Small intestine (tissue), 7 donors: Measurements from ENCODE around the gene GPC3. TPM values are rescaled to one million over a fixed set of nuclear protein-coding genes. Genes with fewer than 3 reads are reported as not detected.
A peak's percentile ranks its signal among the peaks of the same experiment; 100 is the strongest.

Experiments used
- DNase-seq, 2 donors: peaks; one replicate each; pipeline versions ENCODE4 v3.0.0 to v3.0.0-alpha.2; 2013
- FAIRE-seq: peaks from 2 replicates; lab custom pipeline; 2012; peaks lifted over from hg19 to GRCh38; lab: Jason Lieb, UNC
- H3K27ac ChIP-seq, 3 donors: one replicate each; pipeline ENCODE4 v1.5.1; 2013; ENCODE audit warnings: low read length in 2 of 3, mild to moderate bottlenecking in 2 of 3, control low read depth in 1 of 3, inconsistent platforms in 1 of 3, low read depth in 1 of 3, moderate library complexity in 1 of 3
- H3K27me3 ChIP-seq, 3 donors: one replicate each; pipeline ENCODE4 v1.6.1; 2013; ENCODE audit warnings: low read length in 3 of 3, inconsistent platforms in 1 of 3; ENCODE audit not compliant: control insufficient read depth in 3 of 3, insufficient read depth in 3 of 3
- H3K36me3 ChIP-seq, 3 donors: one replicate each; pipeline ENCODE4 v1.6.1; 2013; ENCODE audit warnings: low read length in 3 of 3, inconsistent platforms in 1 of 3, low read depth in 1 of 3, mild to moderate bottlenecking in 1 of 3, moderate library complexity in 1 of 3; ENCODE audit not compliant: control insufficient read depth in 3 of 3, insufficient read depth in 2 of 3
- H3K4me1 ChIP-seq, 3 donors: one replicate each; pipeline ENCODE4 v1.6.1; 2013; ENCODE audit warnings: low read length in 2 of 3, inconsistent platforms in 1 of 3, low read depth in 1 of 3, mild to moderate bottlenecking in 1 of 3, moderate library complexity in 1 of 3; ENCODE audit not compliant: control insufficient read depth in 3 of 3, insufficient read depth in 2 of 3
- H3K4me3 ChIP-seq, 3 donors: one replicate each; pipeline ENCODE4 v1.5.1; 2013; ENCODE audit warnings: low read length in 3 of 3, control low read depth in 1 of 3, inconsistent platforms in 1 of 3, low read depth in 1 of 3, mild to moderate bottlenecking in 1 of 3, moderate library complexity in 1 of 3
- H3K9me3 ChIP-seq, 2 donors: one replicate each; pipeline ENCODE4 v1.6.1; 2013; ENCODE audit warnings: low read depth in 1 of 2, low read length in 1 of 2; ENCODE audit not compliant: control insufficient read depth in 2 of 2, insufficient read depth in 1 of 2
- WGBS, 3 donors: extraction: QIAGEN DNeasy Blood & Tissue Kit; methylation state at CpG; one replicate each; pipeline ENCODE4 v1.1.7; 2013; 5-methylcytosine and 5-hydroxymethylcytosine counted together
- polyA plus RNA-seq, 4 donors: library from polyadenylated mRNA; stranded (reverse) in 3 of 4; unstranded in 1 of 4; fragments of 200-250 nt in 3 of 4; fragments of 120-200 nt in 1 of 4; gene quantifications; one replicate each; pipeline versions ENCODE4 v1.2.1 to v1.2.3, GENCODE V29; 2013
- donor health status: healthy with polysubstance abuse.
- donor health status: control.
- donor health status: control.
- donor health status: Bipolar disorder and iron deficiency.
- donor health status: healthy.

The GPC3 gene
- polyA plus RNA-seq, 4 donors, result 14.3 to 186 TPM; not detected in 2

- FAIRE-seq (no peak), DNase-seq (no peak)
- Histone ChIP-seq H3K27ac (no peak overlapping the region), H3K36me3 (no peaks in the 10 kb centered on the region), H3K4me1 (no peaks in the 10 kb centered on the region), H3K4me3 (no peak overlapping the region), H3K27me3 (no peaks in the 10 kb centered on the region), H3K9me3 (no peaks in the 10 kb centered on the region)
- WGBS, 3 donors, result 65 to 80% (median 70%) methylated on average over 6 to 7 of the region's 7 CpGs
Measured at GRCh38 chrX:133859860-133860259, 125.5 kb downstream of the GPC3 start.

- 65 to 91% (median 88%) methylated on average over 3 of the region's 3 CpGs for WGBS, 3 donors
- Histone ChIP-seq H3K36me3 (no peaks in the 10 kb centered on the region), H3K4me3 (no peak overlapping the region), H3K27ac (no peak overlapping the region), H3K27me3 (no peaks in the 10 kb centered on the region), H3K9me3 (no peaks in the 10 kb centered on the region), H3K4me1 (no peaks in the 10 kb centered on the region)
- DNase-seq (no peak), FAIRE-seq (no peak)
Measured at GRCh38 chrX:133859336-133859735, 126.1 kb downstream of the GPC3 start.

GRCh38 chrX:133857640-133858269 lies 127.6 kb downstream of the GPC3 start:
- Histone ChIP-seq H3K9me3 (no peaks in the 10 kb centered on the region), H3K4me1 (no peaks in the 10 kb centered on the region), H3K36me3 (no peaks in the 10 kb centered on the region), H3K4me3 (no peak overlapping the region), H3K27ac (no peak overlapping the region), H3K27me3 (no peaks in the 10 kb centered on the region)
- DNase-seq, result no peak
- FAIRE-seq, result no peak
- 67 to 95% (median 87%) methylated on average over 1 of the region's 1 CpG for WGBS, 3 donors

GRCh38 chrX:133856819-133857218 lies 128.6 kb downstream of the GPC3 start:
- H3K27me3 ChIP-seq, result no peaks in the 10 kb centered on the region
- H3K4me1 ChIP-seq, result no peaks in the 10 kb centered on the region
- 30 to 77% (median 34%) methylated on average over 3 of the region's 3 CpGs for WGBS, 3 donors
- no peak overlapping the region for H3K4me3 ChIP-seq
- FAIRE-seq (no peak), DNase-seq (no peak)
- no peaks in the 10 kb centered on the region for H3K9me3 ChIP-seq
- no peaks in the 10 kb centered on the region for H3K36me3 ChIP-seq
- H3K27ac ChIP-seq, result no peak overlapping the region

- H3K9me3 ChIP-seq, result no peaks in the 10 kb centered on the region
Measured at GRCh38 chrX:133854290-133854689, 131.1 kb downstream of the GPC3 start.

GRCh38 chrX:133852837-133853356 lies 132.5 kb downstream of the GPC3 start:
- H3K27ac ChIP-seq, result no peak overlapping the region
- FAIRE-seq (no peak), DNase-seq (no peak)
- H3K27me3 ChIP-seq, result no peaks in the 10 kb centered on the region
- no peaks in the 10 kb centered on the region for H3K36me3 ChIP-seq
- no peaks in the 10 kb centered on the region for H3K9me3 ChIP-seq
- WGBS, 3 donors, result 62 to 71% (median 66%) methylated on average over 2 of the region's 2 CpGs
- H3K4me1 ChIP-seq, result no peaks in the 10 kb centered on the region
- no peak overlapping the region for H3K4me3 ChIP-seq

More at GRCh38 chrX:133854290-133854689, 131.1 kb downstream of the GPC3 start:
- FAIRE-seq, result no peak
- peak in 1 of 2 donors; percentile 5 for DNase-seq
- H3K36me3 ChIP-seq, result no peaks in the 10 kb centered on the region
- no peaks in the 10 kb centered on the region for H3K4me1 ChIP-seq
- H3K27ac ChIP-seq, result no peak overlapping the region
- WGBS, 3 donors, result 35 to 62% (median 46%) methylated on average over 2 of the region's 2 CpGs
- H3K27me3 ChIP-seq, result no peaks in the 10 kb centered on the region
- H3K4me3 ChIP-seq, result no peak overlapping the region

- no peaks in the 10 kb centered on the region for H3K36me3 ChIP-seq
- H3K4me3 ChIP-seq, result no peak overlapping the region
- DNase-seq (no peak), FAIRE-seq (no peak)
- H3K9me3 ChIP-seq, result no peaks in the 10 kb centered on the region
- no peak overlapping the region for H3K27ac ChIP-seq
- H3K4me1 ChIP-seq, result no peaks in the 10 kb centered on the region
- WGBS, 3 donors, result 40 to 47% (median 42%) methylated on average over 3 of the region's 3 CpGs
- no peaks in the 10 kb centered on the region for H3K27me3 ChIP-seq
Measured at GRCh38 chrX:133852401-133852800, 133.0 kb downstream of the GPC3 start.

GRCh38 chrX:133850399-133850798 lies 135.0 kb downstream of the GPC3 start:
- no peaks in the 10 kb centered on the region for H3K27me3 ChIP-seq
- DNase-seq, result no peak
- no peak for FAIRE-seq
- H3K4me1 ChIP-seq, result no peaks in the 10 kb centered on the region
- H3K4me3 ChIP-seq, result no peak overlapping the region
- H3K27ac ChIP-seq, result no peak overlapping the region
- no peaks in the 10 kb centered on the region for H3K36me3 ChIP-seq
- no peaks in the 10 kb centered on the region for H3K9me3 ChIP-seq
- WGBS, 3 donors, result 75 to 96% (median 91%) methylated on average over 2 of the region's 2 CpGs

GRCh38 chrX:133849676-133850075 lies 135.7 kb downstream of the GPC3 start:
- Histone ChIP-seq H3K27me3 (no peaks in the 10 kb centered on the region), H3K9me3 (no peaks in the 10 kb centered on the region), H3K27ac (no peak overlapping the region), H3K4me3 (no peak overlapping the region), H3K4me1 (no peaks in the 10 kb centered on the region), H3K36me3 (no peaks in the 10 kb centered on the region)
- DNase-seq (peak; percentile 26 to 56), FAIRE-seq (no peak)
